AG09319 (cell line): ENCODE data around the gene TIGD7.
A peak's percentile ranks its signal among the peaks of the same experiment; 100 is the strongest.
"Not testable (repeated sequence)": the region's sequence is repeated elsewhere in the genome, so short reads cannot be mapped to it uniquely, and the experiment has no call there.

Experiments
- DNase-seq: peaks from one replicate; pipeline ENCODE4 v3.0.0-alpha.2; 2010; ENCODE audit warnings: low read depth; ENCODE audit errors: extremely low read depth
- TF ChIP-seq, protein P1 (sequence below): IDR thresholded peaks from 2 replicates; pipeline ENCODE4 v1.5.1; 2011; ENCODE audit warnings: low read depth, mild to moderate bottlenecking, inconsistent platforms, low read length, moderate library complexity

Gene TIGD7

GRCh38 chr16:3282730-3283542 lies 22.3 kb downstream of the TIGD7 start, which contains the start of gene ZNF263:
TSS of gene ZNF263 (plus strand) at chr16:3283491. CDS start at chr16:3283819, 328 bp downstream.
- TF ChIP-seq, protein P1, sequence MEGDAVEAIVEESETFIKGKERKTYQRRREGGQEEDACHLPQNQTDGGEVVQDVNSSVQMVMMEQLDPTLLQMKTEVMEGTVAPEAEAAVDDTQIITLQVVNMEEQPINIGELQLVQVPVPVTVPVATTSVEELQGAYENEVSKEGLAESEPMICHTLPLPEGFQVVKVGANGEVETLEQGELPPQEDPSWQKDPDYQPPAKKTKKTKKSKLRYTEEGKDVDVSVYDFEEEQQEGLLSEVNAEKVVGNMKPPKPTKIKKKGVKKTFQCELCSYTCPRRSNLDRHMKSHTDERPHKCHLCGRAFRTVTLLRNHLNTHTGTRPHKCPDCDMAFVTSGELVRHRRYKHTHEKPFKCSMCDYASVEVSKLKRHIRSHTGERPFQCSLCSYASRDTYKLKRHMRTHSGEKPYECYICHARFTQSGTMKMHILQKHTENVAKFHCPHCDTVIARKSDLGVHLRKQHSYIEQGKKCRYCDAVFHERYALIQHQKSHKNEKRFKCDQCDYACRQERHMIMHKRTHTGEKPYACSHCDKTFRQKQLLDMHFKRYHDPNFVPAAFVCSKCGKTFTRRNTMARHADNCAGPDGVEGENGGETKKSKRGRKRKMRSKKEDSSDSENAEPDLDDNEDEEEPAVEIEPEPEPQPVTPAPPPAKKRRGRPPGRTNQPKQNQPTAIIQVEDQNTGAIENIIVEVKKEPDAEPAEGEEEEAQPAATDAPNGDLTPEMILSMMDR: no peak
- DNase-seq: peak; percentile 95

- DNase-seq: no peak
- TF ChIP-seq, protein P1: no peak
These were observed 23.0 kb downstream of the TIGD7 start for GRCh38 chr16:3282103-3282729.

DNA sequence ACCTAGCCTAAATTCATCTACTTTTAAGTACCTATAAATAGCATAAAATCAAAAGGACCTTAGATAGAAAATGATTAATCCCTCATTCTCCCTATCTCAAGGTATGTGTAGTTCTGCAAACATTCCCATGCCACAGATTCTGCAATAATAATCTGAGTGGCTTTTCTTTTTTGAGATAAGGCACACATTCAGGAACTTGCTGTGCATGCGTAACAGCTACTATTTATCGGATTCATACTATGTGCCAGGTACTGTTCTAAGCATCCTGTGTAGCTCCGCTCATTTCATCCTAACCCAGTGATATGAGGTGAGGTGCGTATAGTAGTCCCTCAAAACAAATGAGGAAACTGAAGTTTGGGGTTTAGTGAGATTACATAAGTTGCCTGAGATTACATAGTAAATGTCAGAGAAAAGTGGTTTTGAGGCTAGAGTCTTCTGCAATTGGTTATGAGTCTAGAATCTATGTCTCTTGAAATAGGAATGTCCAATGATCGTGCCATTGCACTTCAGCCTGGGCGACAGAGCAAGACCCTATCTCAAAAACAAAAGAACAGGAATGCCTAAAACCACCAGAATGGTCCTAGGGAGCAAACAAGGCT lies 23.9 kb downstream of the TIGD7 start:
- TF ChIP-seq, protein P1: no peak
- no peak for DNase-seq

GRCh38 chr16:3276679-3277078 lies 28.6 kb downstream of the TIGD7 start:
- DNase-seq: no peak
- TF ChIP-seq, protein P1: no peak

- TF ChIP-seq, protein P1: no peak
- no peak for DNase-seq
These were observed 30.3 kb downstream of the TIGD7 start for GRCh38 chr16:3274947-3275346.

DNA sequence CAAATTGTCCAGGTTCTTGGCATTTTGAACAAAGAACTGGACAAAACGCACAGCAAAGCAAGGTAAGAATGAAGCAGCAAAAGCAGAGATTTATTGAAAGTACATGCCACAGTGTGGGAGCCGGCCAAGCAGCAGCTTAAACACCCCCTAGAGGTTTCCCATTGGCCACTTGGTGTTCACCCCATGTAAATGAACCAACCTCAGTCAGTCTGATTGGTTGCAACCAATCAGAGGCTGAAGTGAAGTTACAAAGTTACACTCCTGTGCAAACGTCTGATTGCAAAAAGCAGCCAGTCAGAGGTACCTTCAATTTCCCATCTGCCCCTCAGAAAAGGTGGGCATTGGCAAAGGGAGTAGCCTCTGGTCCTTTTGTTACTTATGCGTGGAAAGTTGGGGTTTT lies 30.7 kb downstream of the TIGD7 start:
- TF ChIP-seq, protein P1: no peak
- no peak for DNase-seq

DNA sequence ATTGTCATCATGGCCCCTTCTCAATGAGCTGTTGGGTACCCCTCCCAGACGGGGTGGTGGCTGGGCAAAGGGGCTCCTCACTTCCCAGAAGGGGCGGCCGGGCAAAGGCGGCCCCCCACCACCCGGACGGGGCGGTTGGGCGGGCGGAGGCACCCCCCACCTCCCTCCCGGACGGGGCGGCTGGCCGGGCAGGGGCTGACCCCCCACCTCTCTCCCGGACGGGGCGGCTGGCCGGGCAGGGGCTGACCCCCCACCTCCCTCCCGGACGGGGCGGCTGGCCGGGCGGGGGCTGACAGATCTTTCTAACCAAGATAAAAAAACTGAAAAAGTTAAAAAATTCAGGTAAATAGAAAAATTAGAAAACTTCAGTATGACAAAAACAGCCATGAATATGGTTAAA lies 33.9 kb downstream of the TIGD7 start:
- not testable (repeated sequence) for DNase-seq

- not testable (repeated sequence) for DNase-seq
These were observed 34.5 kb downstream of the TIGD7 start for GRCh38 chr16:3270718-3271117.
